NCI-H187 treated with DMSO at 0.1 percent for 48 hours (cell line): Measurements from ENCODE around the gene SLC7A7.
"Not testable (repeated sequence)": the region's sequence is repeated elsewhere in the genome, so short reads cannot be mapped to it uniquely, and the experiment has no call there.

ENCODE experiments used
- DNase-seq: peaks from one replicate; lab custom pipeline; 2025; lab: John Stamatoyannopoulos, UW

The SLC7A7 gene

DNA sequence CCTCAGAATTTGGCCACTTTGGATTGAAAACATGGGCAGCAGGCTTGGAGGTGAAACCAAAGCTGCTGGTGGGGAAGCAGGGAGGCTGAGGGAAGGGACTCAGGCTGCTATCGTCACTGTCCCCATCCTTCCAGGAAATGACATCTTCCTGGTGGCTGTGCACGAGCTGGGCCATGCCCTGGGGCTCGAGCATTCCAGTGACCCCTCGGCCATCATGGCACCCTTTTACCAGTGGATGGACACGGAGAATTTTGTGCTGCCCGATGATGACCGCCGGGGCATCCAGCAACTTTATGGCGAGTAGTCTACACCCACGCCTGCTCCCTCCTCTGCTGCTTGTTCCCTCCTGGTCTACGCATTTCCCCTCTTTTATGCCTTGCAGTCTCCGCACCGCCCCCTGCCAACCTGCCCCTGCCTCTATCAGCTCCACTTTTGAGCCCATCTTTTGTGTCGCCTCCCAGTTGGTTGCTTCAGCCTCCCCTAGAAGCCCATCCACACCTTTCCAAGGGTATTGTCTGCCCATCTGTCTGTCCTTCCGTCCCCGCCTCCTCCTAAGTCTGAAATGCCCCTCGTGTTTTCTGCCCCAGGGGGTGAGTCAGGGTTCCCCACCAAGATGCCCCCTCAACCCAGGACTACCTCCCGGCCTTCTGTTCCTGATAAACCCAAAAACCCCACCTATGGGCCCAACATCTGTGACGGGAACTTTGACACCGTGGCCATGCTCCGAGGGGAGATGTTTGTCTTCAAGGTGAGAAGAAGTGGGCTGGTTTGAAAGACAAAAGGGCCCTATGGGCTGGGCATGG is 28.1 kb upstream of the SLC7A7 start:
- no peak for DNase-seq

DNA sequence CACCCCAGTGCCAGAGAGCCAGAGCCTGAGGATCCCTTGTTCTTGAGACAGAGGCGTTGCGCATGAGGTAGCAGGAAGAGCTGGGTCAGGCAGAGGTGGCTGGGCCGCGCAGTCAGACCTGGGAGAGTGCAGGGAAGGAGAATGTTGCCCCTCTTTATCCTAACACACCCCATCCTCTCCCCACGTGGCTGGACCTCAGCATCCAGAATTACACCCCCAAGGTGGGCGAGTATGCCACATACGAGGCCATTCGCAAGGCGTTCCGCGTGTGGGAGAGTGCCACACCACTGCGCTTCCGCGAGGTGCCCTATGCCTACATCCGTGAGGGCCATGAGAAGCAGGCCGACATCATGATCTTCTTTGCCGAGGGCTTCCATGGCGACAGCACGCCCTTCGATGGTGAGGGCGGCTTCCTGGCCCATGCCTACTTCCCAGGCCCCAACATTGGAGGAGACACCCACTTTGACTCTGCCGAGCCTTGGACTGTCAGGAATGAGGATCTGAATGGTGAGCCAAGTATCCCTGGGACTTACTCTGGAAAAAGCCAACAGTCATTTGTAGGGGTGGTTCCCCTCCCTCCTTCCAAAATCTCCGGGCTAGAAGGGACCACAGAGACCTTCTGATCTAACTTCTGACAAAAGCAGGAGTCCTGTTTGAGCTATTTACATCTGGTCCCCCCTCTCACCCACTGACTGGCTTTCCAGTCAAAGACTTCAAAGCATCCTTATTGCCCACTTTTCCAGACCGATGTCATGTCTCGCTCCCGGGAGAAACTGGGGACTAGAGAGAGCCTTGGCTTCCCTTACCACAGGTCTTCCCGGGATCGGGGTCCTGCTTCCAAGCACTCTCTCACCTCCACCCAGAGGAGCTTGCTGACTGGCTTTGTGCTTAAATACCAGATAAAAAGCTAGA is 27.2 kb upstream of the SLC7A7 start:
- no peak for DNase-seq

DNA sequence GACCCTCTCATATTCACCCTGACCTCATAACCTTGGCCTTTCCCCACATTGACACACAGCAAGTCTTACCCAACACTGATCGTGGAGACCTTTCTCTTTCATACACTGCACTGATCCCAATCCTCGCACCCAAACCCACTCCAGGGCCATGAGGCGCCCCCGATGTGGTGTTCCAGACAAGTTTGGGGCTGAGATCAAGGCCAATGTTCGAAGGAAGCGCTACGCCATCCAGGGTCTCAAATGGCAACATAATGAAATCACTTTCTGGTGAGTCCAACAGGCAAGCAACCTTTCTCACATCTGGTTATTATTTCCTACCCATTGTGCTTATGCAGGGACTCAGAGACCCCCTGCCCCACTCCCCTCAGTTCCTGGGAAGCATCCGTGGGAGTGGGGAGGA is 26.5 kb upstream of the SLC7A7 start:
- DNase-seq: no peak

- no peak for DNase-seq
These were observed 26.1 kb upstream of the SLC7A7 start for GRCh38 chr14:22841311-22841710.

DNA sequence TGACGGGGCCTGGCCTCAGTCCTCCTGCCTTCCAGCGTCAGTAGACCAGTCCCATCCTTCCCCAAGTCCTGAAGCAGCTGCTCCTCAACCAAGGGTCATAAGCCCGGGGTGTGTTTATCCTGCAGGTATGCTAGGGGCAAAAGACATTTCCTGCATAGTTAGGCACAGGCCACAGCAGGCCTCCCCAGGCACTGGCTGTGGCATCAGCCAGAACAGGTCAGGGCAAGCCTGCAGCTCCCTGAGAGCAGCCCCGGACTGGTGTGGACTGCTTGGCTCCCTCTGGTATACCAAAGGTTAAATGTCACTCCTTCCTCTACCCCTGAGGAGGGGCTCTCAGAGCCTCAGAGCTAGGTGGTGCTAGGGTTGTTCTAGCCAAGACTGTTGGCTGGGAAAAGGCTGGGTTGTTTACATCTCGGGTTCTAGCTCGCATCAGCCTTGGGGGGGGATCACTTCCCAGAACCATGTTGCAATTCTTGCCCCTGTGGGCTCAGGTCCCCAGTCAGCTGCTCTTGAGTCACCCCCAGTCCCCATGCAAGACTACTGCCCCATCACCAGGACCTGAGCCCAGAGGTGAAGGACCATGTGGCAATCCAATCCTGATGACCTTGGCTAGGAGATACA is 24.0 kb upstream of the SLC7A7 start:
- no peak for DNase-seq

DNA sequence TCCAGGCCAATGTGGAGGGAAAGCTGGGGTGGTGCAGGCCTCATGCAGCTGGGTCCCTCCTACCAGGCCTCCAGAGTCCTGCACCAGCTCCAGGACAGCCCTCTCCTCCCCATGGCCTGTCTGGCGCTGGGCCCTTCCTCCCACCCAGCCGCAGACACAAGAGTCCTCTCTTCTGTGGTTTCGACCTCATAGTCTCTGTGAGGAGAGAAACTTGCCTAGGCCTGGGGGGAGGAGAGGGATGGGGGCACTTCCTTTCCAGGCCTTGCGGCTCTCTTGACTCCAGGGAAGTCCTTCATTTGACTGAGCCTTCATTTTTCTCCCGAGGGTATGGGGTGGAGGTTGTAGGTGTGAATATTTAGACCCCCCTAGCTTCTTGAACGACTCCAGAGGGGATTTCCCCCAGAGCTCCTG is 23.4 kb upstream of the SLC7A7 start:
- DNase-seq: no peak

DNA sequence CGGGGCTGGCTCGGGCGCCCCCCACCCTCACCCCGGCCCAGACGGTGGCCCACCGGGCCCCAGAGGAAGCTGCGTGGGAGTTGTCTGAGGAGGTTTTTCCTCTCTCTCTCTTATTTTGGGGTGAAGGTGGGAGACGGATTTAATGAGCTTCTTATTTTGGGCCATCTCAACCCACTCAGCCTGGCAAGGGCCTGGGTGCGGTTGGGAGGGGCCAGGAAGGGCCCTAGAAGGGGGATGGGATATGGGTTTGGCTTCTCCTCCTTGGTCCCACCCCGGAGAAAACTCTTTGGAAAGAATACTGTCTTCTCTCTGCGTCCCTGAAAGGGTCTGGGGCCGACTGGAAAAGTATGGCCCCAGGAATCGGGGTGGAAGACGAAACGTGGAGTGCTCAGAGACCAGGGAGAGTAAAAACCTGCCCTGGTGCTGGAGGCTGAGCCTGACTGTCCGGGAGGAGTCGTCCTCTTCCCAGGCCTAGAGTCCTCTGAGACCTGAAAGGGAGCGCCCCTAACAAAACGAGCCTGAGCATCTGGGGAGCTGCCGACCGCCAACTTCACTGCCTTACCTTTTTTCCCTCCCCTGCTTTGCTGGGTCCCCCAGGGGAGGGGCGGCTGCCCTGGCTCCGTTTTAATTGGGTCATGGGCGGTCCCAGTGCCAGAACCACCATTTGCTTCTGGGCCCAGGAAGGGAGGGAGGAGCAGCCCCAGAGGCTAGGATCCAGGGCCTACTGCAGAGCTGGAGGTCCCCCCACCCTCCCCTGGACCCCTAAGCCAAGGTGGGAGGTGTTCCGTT is 22.7 kb upstream of the SLC7A7 start:
- DNase-seq: no peak

- no peak for DNase-seq
These were observed 22.0 kb upstream of the SLC7A7 start for GRCh38 chr14:22837114-22837749.

- no peak for DNase-seq
These were observed 21.3 kb upstream of the SLC7A7 start, which contains the start of gene MMP14 for GRCh38 chr14:22836301-22837113. Gene MMP14 (plus strand): TSS chr14:22836585. CDS start chr14:22836818, 233 bp downstream.

DNA sequence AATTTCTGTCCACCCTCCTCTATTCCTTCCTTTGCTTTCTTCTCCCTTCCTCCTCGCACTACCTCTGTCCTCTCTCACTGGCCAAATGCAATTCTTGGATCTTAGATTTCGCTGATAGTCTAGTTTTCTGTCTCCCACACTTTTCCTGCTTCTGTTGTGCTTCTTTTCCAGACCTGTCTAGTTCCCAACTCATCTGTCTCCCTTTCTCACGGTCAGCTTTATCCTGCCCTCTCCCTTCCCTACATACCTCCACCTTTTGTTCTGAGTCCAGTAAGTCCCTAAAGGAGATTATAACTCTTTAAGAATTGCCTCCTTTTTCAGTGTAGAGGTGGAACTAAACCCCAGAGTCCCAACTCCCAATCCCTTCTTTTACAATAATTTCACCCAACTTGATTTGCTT is 20.3 kb upstream of the SLC7A7 start:
- no peak for DNase-seq

DNA sequence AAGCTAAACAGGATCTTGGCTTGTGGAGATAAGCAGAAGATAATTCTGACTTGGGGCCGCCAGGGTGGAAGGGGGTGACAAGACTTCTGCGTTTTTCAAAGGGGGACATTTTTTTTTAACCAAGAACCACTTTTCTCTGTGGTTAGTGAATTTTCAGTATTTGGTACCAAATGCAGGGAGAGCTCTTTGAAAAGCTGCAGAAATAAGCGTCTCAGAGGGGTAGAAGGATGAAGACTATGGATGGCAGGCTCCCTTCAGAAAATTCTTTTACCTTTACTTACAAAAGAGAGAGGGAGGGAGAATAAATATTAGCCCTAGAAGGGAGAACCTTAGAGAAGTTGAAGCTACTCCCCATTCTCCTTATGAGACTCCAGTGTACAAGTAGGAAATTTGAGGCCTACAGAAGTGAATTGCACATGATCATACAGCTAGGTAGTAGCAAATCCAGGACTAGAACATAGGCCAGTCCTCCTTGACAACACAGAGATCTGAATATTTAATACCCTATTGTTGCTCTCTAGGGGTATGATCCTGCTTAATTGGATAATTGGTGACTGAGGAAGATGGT is 15.3 kb upstream of the SLC7A7 start:
- DNase-seq: no peak

- peak; percentile 69 for DNase-seq
These were observed 14.6 kb upstream of the SLC7A7 start, which contains the start of gene MRPL52 for GRCh38 chr14:22829661-22830442. Gene MRPL52 (plus strand): TSS chr14:22829887. CDS start chr14:22829913, 26 bp downstream.

GRCh38 chr14:22829076-22829660 is 13.9 kb upstream of the SLC7A7 start:
- not testable (repeated sequence) for DNase-seq

DNA sequence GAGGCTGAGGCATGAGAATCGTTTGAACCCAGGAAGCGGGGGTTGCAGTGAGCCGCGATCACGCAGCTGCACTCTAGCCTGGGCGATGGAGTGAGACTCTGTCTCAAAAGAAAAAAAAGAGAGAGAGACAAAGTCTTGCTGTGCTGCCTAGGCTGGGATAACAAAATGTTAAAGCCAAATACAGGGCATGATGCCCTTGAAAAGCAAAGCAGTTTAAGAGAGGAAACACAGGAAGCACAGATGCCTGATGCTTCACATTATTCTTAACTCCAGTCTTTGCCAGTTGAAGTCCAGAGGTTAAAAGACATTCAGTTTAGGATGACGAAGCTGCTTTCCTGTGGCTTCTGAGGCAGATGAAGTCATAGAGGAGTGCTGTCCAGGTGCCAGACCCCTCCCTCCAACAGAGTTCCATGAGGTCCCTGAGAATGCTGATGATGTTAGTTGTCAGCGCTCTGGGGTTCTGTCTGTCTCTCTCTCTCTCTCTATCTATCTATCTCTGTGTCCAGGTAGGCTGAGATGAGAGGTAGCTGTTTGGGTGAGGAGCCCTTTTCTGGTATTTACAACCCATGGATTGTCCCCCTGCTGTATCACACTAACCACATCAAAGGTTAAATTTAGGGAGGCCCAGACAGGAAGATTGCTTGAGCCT is 9.6 kb upstream of the SLC7A7 start:
- no peak for DNase-seq

DNA sequence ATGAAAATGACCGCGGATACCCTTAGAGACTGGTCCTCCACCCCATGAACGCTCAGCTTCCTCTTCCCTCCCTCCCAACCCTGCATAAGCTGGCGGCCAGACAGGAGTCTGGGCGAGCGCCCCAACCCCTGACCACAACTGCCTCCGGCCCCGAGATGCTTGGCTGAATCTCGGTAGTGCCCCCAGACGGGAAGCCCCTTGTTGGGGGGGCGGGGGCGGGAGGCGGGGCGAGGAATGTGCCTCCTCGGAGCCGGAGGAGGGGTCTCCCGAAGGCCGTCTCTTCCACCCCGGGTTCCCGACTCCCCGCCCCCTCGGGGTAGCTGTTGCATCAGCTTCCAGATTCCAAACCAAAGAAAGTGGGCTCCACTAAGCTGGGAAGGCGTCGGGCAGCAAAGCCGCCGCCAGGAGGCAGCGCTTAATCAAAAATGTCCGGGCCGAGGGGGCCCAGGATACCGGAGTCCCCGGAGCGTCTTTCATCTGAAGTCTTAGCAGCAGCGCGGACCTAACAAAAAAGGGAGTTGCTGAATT is 7.4 kb upstream of the SLC7A7 start:
- no peak for DNase-seq

DNA sequence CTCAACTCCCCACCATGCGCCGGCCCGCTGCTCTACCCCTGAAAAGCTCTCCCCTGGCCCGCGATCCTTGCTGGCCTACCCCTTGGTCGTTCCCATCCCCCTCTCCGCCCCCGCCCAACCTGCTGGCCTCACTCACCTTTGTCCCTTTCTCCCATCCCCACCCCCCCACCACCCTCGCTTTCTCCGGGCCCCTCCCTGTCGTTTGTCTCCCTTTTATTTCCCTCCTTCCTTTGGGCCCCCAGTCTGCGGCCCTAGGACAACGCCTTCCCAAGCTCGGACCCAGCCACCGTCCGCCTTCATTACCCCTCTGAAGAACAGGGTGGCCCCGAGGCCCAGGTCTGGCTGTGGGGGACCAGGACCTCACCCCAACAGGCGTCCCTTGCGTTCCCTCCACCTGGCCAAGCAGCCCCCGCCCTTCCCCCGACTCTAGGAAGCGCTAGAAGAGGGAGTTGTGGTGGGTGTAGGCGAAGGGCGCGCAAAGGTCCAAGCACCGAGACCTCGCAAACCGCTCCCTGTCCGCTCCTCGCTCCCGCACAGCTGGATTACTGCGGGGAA is 6.9 kb upstream of the SLC7A7 start:
- DNase-seq: no peak

- no peak for DNase-seq
These were observed 6.2 kb upstream of the SLC7A7 start for GRCh38 chr14:22821193-22822015.
